Cerebellar nuclear complex (tissue), 1 donor: ENCODE data around the gene STIM1.

Experiments used
- DNase-seq, 2 experiments: peaks; one replicate each; lab custom pipeline; 2025; lab: John Stamatoyannopoulos, UW

Gene STIM1

GRCh38 chr11:3952715-3953114 is 97.3 kb downstream of the STIM1 start:
- no peak for DNase-seq

GRCh38 chr11:3953327-3953726 is 97.9 kb downstream of the STIM1 start:
- no peak for DNase-seq

- DNase-seq: no peak
Observed at GRCh38 chr11:3954448-3955298, 99.2 kb downstream of the STIM1 start.

GRCh38 chr11:3955299-3955665 is 99.8 kb downstream of the STIM1 start:
- DNase-seq: no peak

GRCh38 chr11:3956038-3956437 is 100.6 kb downstream of the STIM1 start:
- no peak for DNase-seq

GRCh38 chr11:3956748-3957147 is 101.3 kb downstream of the STIM1 start:
- no peak for DNase-seq

GRCh38 chr11:3957437-3957836 is 102.0 kb downstream of the STIM1 start:
- no peak for DNase-seq

- DNase-seq: no peak
Observed at GRCh38 chr11:3958281-3958680, 102.8 kb downstream of the STIM1 start.

GRCh38 chr11:3959015-3959902 is 103.8 kb downstream of the STIM1 start:
- no peak for DNase-seq

GRCh38 chr11:3959903-3960265 is 104.4 kb downstream of the STIM1 start:
- no peak for DNase-seq

- no peak for DNase-seq
Observed at GRCh38 chr11:3962406-3962840, 107.0 kb downstream of the STIM1 start.

GRCh38 chr11:3964056-3964455 is 108.6 kb downstream of the STIM1 start:
- no peak for DNase-seq

GRCh38 chr11:3964935-3965604 is 109.6 kb downstream of the STIM1 start:
- DNase-seq: no peak

- DNase-seq: no peak
Observed at GRCh38 chr11:3967695-3968094, 112.2 kb downstream of the STIM1 start.

GRCh38 chr11:3969200-3969599 is 113.7 kb downstream of the STIM1 start:
- DNase-seq: no peak

GRCh38 chr11:3969613-3970012 is 114.1 kb downstream of the STIM1 start:
- DNase-seq: no peak

GRCh38 chr11:3970108-3970507 is 114.6 kb downstream of the STIM1 start:
- DNase-seq: no peak

GRCh38 chr11:3971756-3972404 is 116.4 kb downstream of the STIM1 start:
- no peak for DNase-seq

GRCh38 chr11:3972431-3972830 is 117.0 kb downstream of the STIM1 start:
- no peak for DNase-seq

- no peak for DNase-seq
Observed at GRCh38 chr11:3977078-3977477, 121.6 kb downstream of the STIM1 start.

- no peak for DNase-seq
Observed at GRCh38 chr11:3981084-3981633, 125.7 kb downstream of the STIM1 start.

- no peak for DNase-seq
Observed at GRCh38 chr11:3982431-3982830, 127.0 kb downstream of the STIM1 start.
